Thyroid gland (tissue), 4 donors: ENCODE results near the gene PIGO. TPM values are rescaled to one million over a fixed set of nuclear protein-coding genes. Genes with fewer than 3 reads are reported as not detected.

ENCODE experiments used
- DNase-seq, 2 donors: peaks; one replicate each; pipeline ENCODE4 v3.0.0-alpha.2; 2019
- H3K27ac ChIP-seq, 3 donors: fragments of 200-600 bp; sonication (generic); 1 replicate in 2 of 3; 2 replicates in 1 of 3; pipeline ENCODE4 v1.5.1; 2016 to 2019; ENCODE audit warnings: mild to moderate bottlenecking in 1 of 3, moderate library complexity in 1 of 3
- H3K27me3 ChIP-seq: fragments of 200-600 bp; sonication (generic); one replicate; pipeline ENCODE4 v1.5.1; 2019
- H3K36me3 ChIP-seq, 2 donors: fragments of 200-600 bp; sonication (generic); one replicate each; pipeline ENCODE4 v1.5.1; 2016 to 2019
- H3K4me1 ChIP-seq, 2 donors: fragments of 200-600 bp; sonication (generic); one replicate each; pipeline ENCODE4 v1.5.1; 2017 to 2019
- H3K4me3 ChIP-seq, 3 donors: fragments of 200-600 bp; sonication (generic); replicated peaks in 1 of 3; 1 replicate in 2 of 3; 2 replicates in 1 of 3; pipeline ENCODE4 v1.5.1; 2016; ENCODE audit warnings: mild to moderate bottlenecking in 1 of 3
- H3K9me3 ChIP-seq: fragments of 200-600 bp; sonication (generic); one replicate; pipeline ENCODE4 v1.5.1; 2017
- POLR2A ChIP-seq, 2 donors: fragments of 450-650 bp; IDR thresholded peaks; one replicate each; pipeline ENCODE4 v1.6.1; 2017; ENCODE audit warnings: antibody characterized with exemption in 2 of 2, mild to moderate bottlenecking in 2 of 2, moderate library complexity in 1 of 2
- WGBS, 2 donors: methylation state at CpG; one replicate each; pipeline ENCODE4 v1.1.5; 2017; 5-methylcytosine and 5-hydroxymethylcytosine counted together
- intact Hi-C: fragments of 100-400 bp; cut with DNase I; formaldehyde crosslinking; loops from one replicate; pipeline ENCODE4 v1.15.1; 2023
- total RNA-seq, 4 donors: library from RNA; depleted of rRNA; stranded (reverse); fragments of >200 nt; gene quantifications; one replicate each; pipeline ENCODE4 v1.2.3, GENCODE V29; 2016
- TF ChIP-seq, protein P1 (sequence below), 6 experiments: fragments of 200-600 bp in 3 of 6; fragments of 450-650 bp in 3 of 6; sonication (generic) in 3 of 6; IDR thresholded peaks; one replicate each; pipeline ENCODE4 v1.5.1; 2016 to 2019; ENCODE audit warnings: antibody characterized with exemption in 6 of 6, mild to moderate bottlenecking in 2 of 6, inconsistent platforms in 1 of 6, moderate library complexity in 1 of 6

PIGO gene
- total RNA-seq, 4 donors from 2014 or later = 20.8 to 50.5 (median 39.4) TPM

DNA sequence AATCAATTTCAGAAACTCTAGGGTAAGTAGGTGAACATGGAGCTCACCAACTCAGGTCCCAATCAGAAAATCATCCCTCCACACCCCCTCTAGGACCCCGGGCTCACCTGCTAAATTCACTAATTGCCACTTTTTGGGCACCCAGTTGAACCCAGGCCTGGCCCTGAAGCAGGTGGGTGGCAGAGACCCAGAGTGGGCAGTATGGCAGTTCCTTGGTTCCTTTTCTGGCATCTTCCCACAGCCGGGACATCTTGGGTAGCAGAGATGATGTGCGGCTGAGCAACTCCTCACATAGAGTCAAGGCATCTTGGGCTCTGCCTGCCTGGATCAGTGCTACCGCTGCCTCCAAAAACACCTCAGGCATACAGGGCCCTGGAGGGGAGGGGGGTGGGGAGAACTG, 21.0 kb downstream of the PIGO start:
- Histone ChIP-seq H3K4me1 (peaks cover 19 to 21% of the 10 kb centered on the region in 2 donors), H3K27ac (no peak overlapping the region), H3K4me3 (no peak overlapping the region), H3K9me3 (no peaks in the 10 kb centered on the region), H3K36me3 (no peaks in the 10 kb centered on the region), H3K27me3 (no peaks in the 10 kb centered on the region)
- TF ChIP-seq POLR2A (IDR thresholded peaks at IDR 0.05) = no peak
- TF ChIP-seq, protein P1, sequence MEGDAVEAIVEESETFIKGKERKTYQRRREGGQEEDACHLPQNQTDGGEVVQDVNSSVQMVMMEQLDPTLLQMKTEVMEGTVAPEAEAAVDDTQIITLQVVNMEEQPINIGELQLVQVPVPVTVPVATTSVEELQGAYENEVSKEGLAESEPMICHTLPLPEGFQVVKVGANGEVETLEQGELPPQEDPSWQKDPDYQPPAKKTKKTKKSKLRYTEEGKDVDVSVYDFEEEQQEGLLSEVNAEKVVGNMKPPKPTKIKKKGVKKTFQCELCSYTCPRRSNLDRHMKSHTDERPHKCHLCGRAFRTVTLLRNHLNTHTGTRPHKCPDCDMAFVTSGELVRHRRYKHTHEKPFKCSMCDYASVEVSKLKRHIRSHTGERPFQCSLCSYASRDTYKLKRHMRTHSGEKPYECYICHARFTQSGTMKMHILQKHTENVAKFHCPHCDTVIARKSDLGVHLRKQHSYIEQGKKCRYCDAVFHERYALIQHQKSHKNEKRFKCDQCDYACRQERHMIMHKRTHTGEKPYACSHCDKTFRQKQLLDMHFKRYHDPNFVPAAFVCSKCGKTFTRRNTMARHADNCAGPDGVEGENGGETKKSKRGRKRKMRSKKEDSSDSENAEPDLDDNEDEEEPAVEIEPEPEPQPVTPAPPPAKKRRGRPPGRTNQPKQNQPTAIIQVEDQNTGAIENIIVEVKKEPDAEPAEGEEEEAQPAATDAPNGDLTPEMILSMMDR (IDR thresholded peaks at IDR 0.05) = no peak
- WGBS, 2 donors = 96 to 98% methylated on average over 3 to 4 of the region's 4 CpGs
- intact Hi-C loops = no loop called here
- no peak for DNase-seq

DNA sequence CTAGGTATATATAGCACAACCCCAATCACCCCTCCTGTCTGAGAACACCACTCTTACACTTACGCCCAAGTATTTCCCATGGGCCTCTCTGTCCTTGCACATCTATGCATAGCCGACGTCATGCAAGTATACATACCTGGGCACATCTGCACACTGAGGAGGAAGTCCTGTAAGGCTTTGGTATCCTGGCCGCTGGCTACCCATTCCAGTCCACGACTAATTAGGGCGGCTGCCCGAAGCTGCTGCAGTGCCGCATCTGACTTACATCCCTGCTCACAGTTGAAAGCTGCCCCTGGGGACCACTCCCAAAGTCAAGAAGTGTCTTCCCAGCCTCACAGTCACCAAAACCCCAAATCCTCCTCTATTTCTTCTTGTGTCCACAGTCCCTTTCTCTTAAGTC, 21.6 kb downstream of the PIGO start:
- Histone ChIP-seq H3K27ac (no peak overlapping the region), H3K4me1 (peaks cover 22 to 27% of the 10 kb centered on the region in 2 donors), H3K9me3 (no peaks in the 10 kb centered on the region), H3K4me3 (no peak overlapping the region), H3K27me3 (no peaks in the 10 kb centered on the region), H3K36me3 (no peaks in the 10 kb centered on the region)
- intact Hi-C loops = loop anchor here (5.0 kb wide), 1 partner anchor 82 kb away; no protein-coding TSS in a partner anchor
- DNase-seq = no peak
- 97 to 98% methylated on average over 8 of the region's 8 CpGs for WGBS, 2 donors
- TF ChIP-seq, protein P1 (IDR thresholded peaks at IDR 0.05) = no peak
- TF ChIP-seq POLR2A (IDR thresholded peaks at IDR 0.05) = no peak

- Histone ChIP-seq H3K36me3 (no peaks in the 10 kb centered on the region), H3K27me3 (no peaks in the 10 kb centered on the region), H3K9me3 (no peaks in the 10 kb centered on the region), H3K4me3 (no peak overlapping the region), H3K27ac (no peak overlapping the region), H3K4me1 (peaks cover 25 to 30% of the 10 kb centered on the region in 2 donors)
- 94 to 98% methylated on average over 6 of the region's 6 CpGs for WGBS, 2 donors
- no peak for DNase-seq
- TF ChIP-seq, protein P1 (IDR thresholded peaks at IDR 0.05) = no peak
- TF ChIP-seq POLR2A (IDR thresholded peaks at IDR 0.05) = no peak
- intact Hi-C loops = loop anchor here (5.0 kb wide), 1 partner anchor 82 kb away; no protein-coding TSS in a partner anchor
Observed at GRCh38 chr9:35074141-35074540, 22.2 kb downstream of the PIGO start.

- no peak for DNase-seq
- no peak for TF ChIP-seq POLR2A (IDR thresholded peaks at IDR 0.05)
- TF ChIP-seq, protein P1 (IDR thresholded peaks at IDR 0.05) = no peak
- H3K4me3 ChIP-seq = no peak overlapping the region
- peaks cover 22 to 30% of the 10 kb centered on the region in 2 donors for H3K4me1 ChIP-seq
- peak overlapping the region; percentile 26 to 100 (median 50) for H3K27ac ChIP-seq
- 96 to 100% methylated on average over 2 of the region's 2 CpGs for WGBS, 2 donors
- peaks cover 0 to 2% of the 10 kb centered on the region in 2 donors for H3K36me3 ChIP-seq
- H3K9me3 ChIP-seq = no peaks in the 10 kb centered on the region
- intact Hi-C loops = loop anchor here (1.0 to 5.0 kb wide), 2 partner anchors 27 to 81 kb away; no protein-coding TSS in a partner anchor
- H3K27me3 ChIP-seq = no peaks in the 10 kb centered on the region
Observed at GRCh38 chr9:35073279-35073612, 23.1 kb downstream of the PIGO start.

- intact Hi-C loops = loop anchor here (1.0 to 5.0 kb wide), 2 partner anchors 28 to 80 kb away; no protein-coding TSS in a partner anchor
- peaks cover 1 to 8% of the 10 kb centered on the region in 2 donors for H3K36me3 ChIP-seq
- no peaks in the 10 kb centered on the region for H3K27me3 ChIP-seq
- peak within 1 kb of the TSS; percentile 82 to 100 (median 98) for H3K4me3 ChIP-seq
- TF ChIP-seq POLR2A (IDR thresholded peaks at IDR 0.05) = peak; percentile 76 to 97
- TF ChIP-seq, protein P1 (IDR thresholded peaks at IDR 0.05) = no peak
- H3K9me3 ChIP-seq = no peaks in the 10 kb centered on the region
- 12 to 27% methylated on average over 9 to 18 of the region's 54 CpGs for WGBS, 2 donors
- peaks cover 22 to 32% of the 10 kb centered on the region in 2 donors for H3K4me1 ChIP-seq
- H3K27ac ChIP-seq = peak within 1 kb of the TSS; percentile 96 to 100 (median 100)
- DNase-seq = peak; percentile 98 to 99
Observed at GRCh38 chr9:35072461-35073278, 23.7 kb downstream of the PIGO start, which contains the start of gene VCP. Gene VCP, minus strand, starts transcription at chr9:35072625. Its CDS starts 272 bp downstream, at chr9:35072353.
